HG03066 (cell line): ENCODE data around the gene CTDSPL2.
"Not testable (repeated sequence)": the region's sequence is repeated elsewhere in the genome, so short reads cannot be mapped to it uniquely, and the experiment has no call there.

Experiments
- ATAC-seq: cut with Tn5 transposase; IDR thresholded peaks from one replicate; pipeline ENCODE4 v1.9.1; 2021; ENCODE audit warnings: low read depth; ENCODE audit not compliant: unreplicated experiment

The CTDSPL2 gene

DNA sequence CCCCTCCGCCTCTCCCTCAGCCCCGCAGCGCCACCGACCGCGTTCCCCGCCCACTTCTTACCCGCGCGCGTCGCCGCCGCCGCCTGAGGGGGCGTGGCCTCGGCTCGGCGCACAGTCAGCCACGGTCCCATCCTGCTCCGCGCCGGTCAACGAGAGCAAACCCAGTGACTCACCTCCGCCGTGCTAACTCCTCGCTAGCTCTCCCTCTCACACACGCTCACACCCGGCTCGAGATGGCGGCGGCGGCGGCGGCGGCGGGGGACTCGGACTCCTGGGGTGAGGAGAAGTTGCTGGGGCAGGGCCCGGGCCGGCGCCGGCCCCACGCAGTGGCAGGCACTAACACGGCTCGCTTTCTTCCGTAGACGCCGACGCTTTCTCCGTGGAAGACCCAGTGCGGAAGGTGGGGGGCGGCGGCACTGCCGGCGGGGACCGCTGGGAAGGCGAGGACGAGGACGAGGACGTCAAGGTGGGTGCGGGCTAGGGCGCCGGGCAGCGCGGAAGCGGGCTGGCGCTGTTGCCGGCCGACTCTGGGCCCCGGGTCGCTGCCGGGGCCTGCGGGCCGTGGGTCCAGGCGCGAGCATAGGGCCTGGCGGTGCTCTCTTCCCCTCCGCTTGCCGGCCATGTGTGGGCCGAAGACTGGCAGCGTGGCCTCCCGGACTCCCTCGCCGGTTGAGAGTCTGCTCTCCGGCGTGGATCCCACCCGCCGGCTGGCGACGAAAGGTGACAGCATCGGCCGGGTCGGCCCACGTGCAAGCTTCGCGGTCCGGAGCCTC, 109.7 kb downstream of the CTDSPL2 start, which contains the start of gene EIF3J:
TSS of gene EIF3J (plus strand) at position 186 of the 773 bp plus-strand sequence. CDS start at position 234, 48 bp downstream.
- peak; percentile 88 for ATAC-seq

DNA sequence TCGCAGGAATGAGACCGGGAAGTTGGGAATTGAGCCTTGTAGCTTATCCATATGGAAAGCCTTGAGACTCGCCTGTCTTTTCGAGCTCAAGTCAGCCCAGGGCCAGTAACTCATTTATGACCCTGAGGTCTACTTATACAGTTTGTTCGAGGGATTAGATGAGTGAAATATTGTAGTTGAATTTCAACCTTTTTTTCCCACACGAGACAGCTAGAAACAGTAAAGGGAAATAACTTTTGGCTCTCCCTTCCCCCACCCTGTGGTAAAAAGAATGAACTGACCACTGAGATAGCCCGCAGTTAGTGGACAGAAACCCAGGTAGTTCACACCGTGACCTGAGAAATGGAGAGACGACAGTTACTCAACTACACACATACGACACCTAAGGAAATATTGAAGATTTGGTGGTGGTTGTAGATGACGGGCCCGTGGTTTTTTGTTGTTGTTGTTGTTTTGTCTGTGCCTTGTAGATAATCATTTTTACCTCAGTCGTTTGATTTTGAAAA, 110.4 kb downstream of the CTDSPL2 start:
- ATAC-seq: no peak

- ATAC-seq: no peak
Observed at GRCh38 chr15:44541282-44541958, 114.0 kb downstream of the CTDSPL2 start.

DNA sequence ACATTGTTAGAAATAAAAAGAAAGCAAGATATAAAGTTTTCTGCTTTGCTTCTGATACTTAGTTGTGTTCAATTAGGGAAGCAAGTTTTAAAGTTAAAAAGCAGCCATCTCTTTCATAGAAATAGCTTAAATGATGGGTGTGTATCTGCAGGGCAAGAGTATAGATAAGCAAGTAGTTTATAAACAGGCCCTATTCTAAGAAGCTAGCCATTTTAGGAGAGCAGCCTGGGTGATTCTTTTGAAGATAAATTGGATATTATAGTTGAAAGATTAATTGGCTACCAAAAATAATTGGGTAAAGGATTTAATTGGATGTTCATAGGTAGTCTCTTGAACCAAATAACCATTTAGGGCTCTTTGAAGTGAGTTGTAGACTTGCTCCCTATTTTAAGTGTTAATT, 115.2 kb downstream of the CTDSPL2 start:
- no peak for ATAC-seq

DNA sequence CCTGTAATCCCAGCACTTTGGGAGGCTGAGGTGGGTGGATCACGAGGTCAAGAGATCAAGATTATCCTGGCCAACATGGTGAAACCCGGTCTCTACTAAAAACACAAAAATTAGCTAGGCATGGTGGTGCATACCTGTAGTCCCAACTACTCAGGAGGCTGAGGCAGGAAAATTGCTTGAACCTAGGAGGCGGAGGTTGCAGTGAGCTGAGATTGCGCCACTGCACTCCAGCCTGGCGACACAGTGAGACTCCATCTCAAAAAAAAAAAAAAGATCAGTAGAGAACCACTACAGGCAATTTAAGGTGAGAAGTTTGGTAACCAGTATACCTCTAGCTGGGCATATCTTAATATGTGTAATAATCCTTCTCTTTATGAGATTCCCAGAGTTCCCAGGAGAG, 117.3 kb downstream of the CTDSPL2 start:
- ATAC-seq: not testable (repeated sequence)

DNA sequence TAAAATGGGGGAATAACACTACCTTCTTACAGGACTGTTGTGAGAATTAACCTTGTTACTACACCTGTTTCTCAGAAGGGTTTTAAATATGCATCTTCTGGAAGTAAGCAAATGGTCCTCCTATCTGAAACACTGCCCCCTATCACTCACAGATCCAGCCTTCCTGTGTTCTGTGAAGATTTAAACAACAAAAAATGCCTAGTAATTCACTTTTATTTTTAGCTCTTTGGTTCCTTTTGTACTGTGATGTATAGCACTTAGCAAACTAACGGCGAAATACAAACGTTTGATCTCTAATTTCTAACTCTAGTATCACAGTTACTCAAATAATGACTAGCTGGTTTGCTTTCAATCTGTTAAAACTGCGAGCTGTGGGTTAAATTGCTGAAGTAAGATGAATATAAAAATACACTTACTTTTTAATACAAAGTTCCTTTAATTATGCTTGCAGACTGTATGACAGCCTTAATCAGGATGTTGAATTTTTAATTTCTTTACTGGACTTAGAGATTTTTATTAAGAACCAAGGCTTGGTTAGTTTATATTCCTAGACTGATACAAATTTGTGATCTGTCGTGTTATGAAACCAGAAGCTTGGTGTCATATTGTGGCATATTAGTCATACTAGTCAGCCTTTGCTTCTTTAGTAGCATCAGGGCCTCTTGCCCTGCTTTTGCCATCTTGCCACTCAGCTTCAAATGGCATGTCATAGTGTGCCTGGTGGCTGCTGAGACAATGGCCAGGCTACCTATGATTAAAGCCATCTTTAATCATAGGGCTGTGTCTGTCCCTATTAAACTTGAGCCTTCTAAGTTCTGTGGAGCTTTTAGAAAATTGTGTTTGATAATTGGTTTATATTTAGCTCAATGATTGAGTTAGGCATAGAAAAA, 118.7 kb downstream of the CTDSPL2 start:
- peak; percentile 65 for ATAC-seq

- not testable (repeated sequence) for ATAC-seq
Observed at GRCh38 chr15:44549152-44549551, 121.7 kb downstream of the CTDSPL2 start.

GRCh38 chr15:44550256-44550655, 122.8 kb downstream of the CTDSPL2 start:
- no peak for ATAC-seq

- no peak for ATAC-seq
Observed at GRCh38 chr15:44550734-44551133, 123.3 kb downstream of the CTDSPL2 start.

- no peak for ATAC-seq
Observed at GRCh38 chr15:44554934-44555723, 127.7 kb downstream of the CTDSPL2 start.

DNA sequence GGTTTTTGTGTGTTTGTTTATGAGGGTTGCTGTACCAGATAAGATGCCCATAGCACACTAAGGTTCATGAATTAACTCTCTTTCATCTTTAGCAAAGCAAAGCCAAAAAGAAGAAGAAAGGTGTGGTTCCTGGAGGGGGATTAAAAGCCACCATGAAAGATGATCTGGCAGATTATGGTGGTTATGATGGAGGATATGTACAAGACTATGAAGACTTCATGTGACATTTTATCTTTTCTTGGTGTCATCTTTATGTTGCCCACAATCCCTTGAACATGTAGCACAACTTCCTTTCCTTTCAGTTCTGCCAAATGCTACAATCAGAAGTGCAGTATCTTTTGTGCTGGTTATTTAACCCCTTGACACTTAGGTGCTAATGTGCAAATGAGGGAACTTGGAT, 133.5 kb downstream of the CTDSPL2 start:
- not testable (repeated sequence) for ATAC-seq

DNA sequence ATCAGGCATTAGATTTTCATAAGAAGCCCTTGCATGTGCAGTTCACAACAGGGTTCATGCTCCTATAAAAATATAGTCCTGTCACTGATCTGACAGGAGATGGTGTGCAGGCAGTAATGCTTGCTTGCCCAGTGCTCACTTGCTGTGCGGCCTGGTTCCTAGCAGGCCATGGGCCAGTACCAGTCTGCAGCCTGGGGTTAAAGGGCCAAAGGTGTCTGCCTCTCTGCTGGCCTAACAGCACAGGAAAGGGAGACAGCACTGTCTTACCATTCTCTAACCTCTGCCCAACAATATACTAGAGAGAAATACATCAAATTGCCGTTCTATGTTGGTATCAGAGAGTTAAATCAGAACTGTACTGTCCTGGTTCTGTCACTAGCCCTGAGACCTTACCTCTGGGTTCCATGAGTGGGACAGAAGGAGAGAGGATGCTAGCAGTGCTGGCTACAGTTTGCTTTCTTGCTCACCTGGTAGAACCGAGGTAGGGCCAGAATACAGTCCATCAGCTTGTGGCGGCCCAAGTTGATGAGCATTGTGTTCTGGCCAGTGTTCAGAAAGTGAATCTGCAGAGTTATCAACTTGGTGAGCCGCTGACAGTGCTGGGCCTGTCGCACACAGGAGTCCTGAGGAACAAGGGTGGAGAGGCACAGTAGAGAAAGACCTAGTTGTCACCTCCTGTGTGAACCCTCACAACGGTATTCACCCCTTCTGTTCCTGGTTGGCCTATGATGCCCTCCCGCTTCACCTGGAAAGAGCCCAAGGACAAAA, 138.1 kb downstream of the CTDSPL2 start:
- ATAC-seq: no peak

- no peak for ATAC-seq
Observed at GRCh38 chr15:44566155-44566540, 138.7 kb downstream of the CTDSPL2 start.

GRCh38 chr15:44568338-44568737, 140.9 kb downstream of the CTDSPL2 start:
- no peak for ATAC-seq

DNA sequence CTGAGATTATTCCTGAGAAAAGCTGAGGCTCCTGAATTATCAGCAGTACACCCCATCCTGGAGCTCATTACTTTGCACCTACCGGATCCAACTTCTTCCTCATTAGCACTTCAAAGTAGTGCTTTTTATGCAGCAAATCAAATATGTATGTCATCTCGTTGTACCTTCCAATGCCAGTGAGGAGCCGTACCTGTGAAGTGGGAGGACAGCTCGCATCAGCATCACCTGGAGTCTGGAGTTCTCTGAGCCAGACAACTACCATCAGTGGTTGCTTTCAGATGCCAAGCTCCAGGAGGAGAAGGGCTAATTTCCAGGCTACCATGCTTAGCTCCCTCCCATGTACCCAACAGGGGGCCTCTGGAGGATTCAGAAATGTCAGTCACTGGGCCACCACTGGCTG, 141.9 kb downstream of the CTDSPL2 start:
- ATAC-seq: no peak

- no peak for ATAC-seq
Observed at GRCh38 chr15:44570361-44570760, 142.9 kb downstream of the CTDSPL2 start.

- no peak for ATAC-seq
Observed at GRCh38 chr15:44573386-44573785, 146.0 kb downstream of the CTDSPL2 start.

- ATAC-seq: no peak
Observed at GRCh38 chr15:44574734-44575133, 147.3 kb downstream of the CTDSPL2 start.
